ENCODE results near the gene MIS12.

The MIS12 gene

GRCh38 chr17:5535436-5535835 lies 49.1 kb downstream of the MIS12 start:
- no peak for DNase-seq (ENCODE audit: low read depth)

GRCh38 chr17:5536866-5537650 lies 50.7 kb downstream of the MIS12 start:
- no peak for DNase-seq (ENCODE audit: low read depth)

GRCh38 chr17:5539286-5539685 lies 52.9 kb downstream of the MIS12 start:
- no peak for DNase-seq (ENCODE audit: low read depth)

- DNase-seq (ENCODE audit: low read depth), result no peak
Measured at GRCh38 chr17:5540321-5540720, 54.0 kb downstream of the MIS12 start.
